Mucosa of rectum (tissue), 2 donors: ENCODE measurements around the gene HES1.

Source experiments
- H3K27ac ChIP-seq, 2 donors: one replicate each; pipeline ENCODE4 v1.7.0; 2013; ENCODE audit warnings: inconsistent platforms in 2 of 2, low read depth in 2 of 2, low read length in 2 of 2
- H3K27me3 ChIP-seq, 2 donors: one replicate each; pipeline ENCODE4 v1.7.0; 2013; ENCODE audit warnings: low read length in 2 of 2; ENCODE audit not compliant: control insufficient read depth in 2 of 2, insufficient read depth in 2 of 2
- H3K36me3 ChIP-seq, 2 donors: one replicate each; pipeline ENCODE4 v1.7.0; 2013; ENCODE audit warnings: low read length in 2 of 2; ENCODE audit not compliant: control insufficient read depth in 2 of 2, insufficient read depth in 2 of 2
- H3K4me1 ChIP-seq, 2 donors: one replicate each; pipeline ENCODE4 v1.7.0; 2013; ENCODE audit warnings: low read length in 2 of 2, mild to moderate bottlenecking in 1 of 2; ENCODE audit not compliant: control insufficient read depth in 2 of 2, insufficient read depth in 2 of 2
- H3K4me3 ChIP-seq, 2 donors: one replicate each; pipeline ENCODE4 v1.7.0; 2013; ENCODE audit warnings: low read length in 2 of 2
- H3K9ac ChIP-seq, 2 donors: one replicate each; pipeline ENCODE4 v1.7.0; 2013; ENCODE audit warnings: low read length in 2 of 2, low read depth in 1 of 2, mild to moderate bottlenecking in 1 of 2
- H3K9me3 ChIP-seq, 2 donors: one replicate each; pipeline ENCODE4 v1.7.0; 2013; ENCODE audit warnings: low read length in 2 of 2; ENCODE audit not compliant: control insufficient read depth in 2 of 2
- donor health status: healthy.
- donor health status: Normal muscosa, but diverticular disease.

HES1 gene

DNA sequence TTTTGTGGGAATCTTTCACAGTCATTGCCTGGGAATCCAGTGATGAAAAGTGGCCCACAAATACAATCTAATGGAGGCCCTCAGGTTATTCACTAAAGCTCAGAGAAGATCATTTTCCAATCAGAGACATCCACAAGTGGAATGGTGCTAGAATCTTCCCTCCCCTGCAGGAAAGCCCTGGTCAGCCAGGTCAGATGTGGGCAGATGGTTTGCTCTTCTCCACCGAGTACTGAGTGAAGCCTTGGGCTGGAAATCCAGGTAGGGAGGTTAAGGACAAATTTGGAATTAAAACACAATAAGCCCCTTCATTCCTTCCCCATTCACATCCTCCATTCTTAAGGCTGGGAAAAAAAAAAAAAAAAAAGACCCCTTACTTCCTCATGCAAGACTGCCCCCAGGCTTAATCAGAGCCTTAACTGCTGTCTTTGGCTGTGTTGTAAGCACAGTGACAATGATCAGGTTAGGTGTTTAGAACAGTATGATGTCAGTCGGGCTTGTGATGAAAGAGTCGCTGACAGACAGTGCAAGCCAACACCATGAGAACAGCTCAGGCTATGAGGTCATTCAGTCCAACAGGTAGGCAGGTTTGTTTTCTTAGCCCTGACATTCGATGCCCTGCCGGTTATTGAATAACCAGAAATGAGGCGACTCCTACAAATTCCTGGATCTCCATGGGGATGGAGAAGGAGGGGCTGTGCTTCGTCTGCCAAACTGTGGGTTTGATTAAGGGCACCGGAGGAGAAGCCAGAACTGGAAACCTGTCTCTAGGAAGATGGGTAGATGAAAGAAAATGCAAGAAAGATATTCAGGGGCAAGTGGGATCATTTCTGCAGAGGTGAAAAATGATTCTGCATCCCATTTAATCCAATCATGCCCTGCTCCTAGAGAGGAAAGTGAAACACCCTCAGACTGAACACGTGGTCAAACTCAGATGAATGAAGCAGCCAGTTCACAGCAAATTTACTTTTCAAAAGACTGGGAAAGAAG, 23.5 kb upstream of the HES1 start:
- no peaks in the 10 kb centered on the region for H3K9me3 ChIP-seq
- H3K27ac ChIP-seq = peak overlapping the region; percentile 63 to 67
- no peaks in the 10 kb centered on the region for H3K36me3 ChIP-seq
- no peaks in the 10 kb centered on the region for H3K27me3 ChIP-seq
- H3K9ac ChIP-seq = peak overlapping the region; percentile 24 to 27
- H3K4me1 ChIP-seq = peaks cover 14 to 20% of the 10 kb centered on the region in 2 donors
- peak overlapping the region in 1 of 2 donors; percentile 26 for H3K4me3 ChIP-seq

DNA sequence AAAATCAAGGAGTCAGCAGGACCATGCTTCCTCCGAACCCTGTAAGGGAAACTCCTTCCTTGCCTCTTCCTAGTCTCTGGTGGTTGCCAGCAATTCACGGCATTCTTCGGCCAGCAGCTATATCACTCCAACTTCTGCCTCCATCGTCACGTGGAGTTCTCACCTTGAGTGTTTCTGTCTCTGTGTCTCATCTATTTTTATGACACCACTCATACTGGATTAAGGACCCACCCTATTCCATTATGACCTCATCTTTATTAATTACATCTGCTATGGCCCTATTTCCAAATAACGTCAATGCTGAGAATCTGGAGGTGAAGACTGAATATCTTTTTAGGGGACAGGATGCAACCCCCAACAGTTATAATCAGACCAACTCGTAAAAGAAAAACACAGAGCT, 21.8 kb upstream of the HES1 start:
- Histone ChIP-seq H3K9ac (no peak overlapping the region), H3K27me3 (no peaks in the 10 kb centered on the region), H3K4me1 (peaks cover 16 to 20% of the 10 kb centered on the region in 2 donors)

DNA sequence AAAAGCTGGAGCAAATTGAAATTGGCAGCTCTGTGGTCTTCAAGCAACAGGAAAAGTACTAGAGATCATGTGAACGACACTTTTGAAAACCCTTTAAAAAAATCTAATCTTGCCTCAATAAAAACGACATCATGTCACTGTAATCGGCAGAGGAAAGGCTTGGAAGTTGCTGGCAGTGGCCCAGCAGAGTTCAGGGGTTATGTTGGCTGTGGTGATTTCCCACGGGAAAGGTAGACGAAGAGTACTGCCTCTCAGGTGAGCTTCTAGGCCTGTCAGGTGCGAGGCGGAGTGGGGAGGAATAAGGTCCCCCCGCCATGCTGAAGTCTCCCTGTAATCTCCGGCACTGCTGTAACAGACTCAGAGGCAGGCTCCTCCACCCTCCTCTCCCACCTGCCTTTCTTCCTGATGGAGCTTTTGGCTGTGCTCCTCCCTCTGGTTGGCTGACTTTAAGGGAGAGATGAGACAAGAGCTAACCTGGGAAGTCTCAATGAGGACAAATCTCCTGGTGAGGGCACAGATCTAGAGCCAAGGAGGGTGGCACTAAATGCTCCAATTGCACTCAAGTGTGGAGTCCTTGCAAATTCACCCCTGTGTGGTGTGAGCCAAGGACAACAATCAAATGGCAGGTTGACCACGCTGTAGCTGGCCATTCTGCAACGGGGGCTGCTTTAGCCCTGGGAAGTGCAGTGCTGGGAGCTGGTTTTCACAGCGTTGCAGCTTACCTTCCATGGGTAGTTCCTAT, 18.7 kb upstream of the HES1 start:
- H3K27ac ChIP-seq = peak overlapping the region; percentile 38 to 61

More for the DNA sequence above, 21.8 kb upstream of the HES1 start:
- H3K9me3 ChIP-seq = no peaks in the 10 kb centered on the region
- H3K36me3 ChIP-seq = no peaks in the 10 kb centered on the region
- no peak overlapping the region for H3K27ac ChIP-seq
- H3K4me3 ChIP-seq = no peak overlapping the region

DNA sequence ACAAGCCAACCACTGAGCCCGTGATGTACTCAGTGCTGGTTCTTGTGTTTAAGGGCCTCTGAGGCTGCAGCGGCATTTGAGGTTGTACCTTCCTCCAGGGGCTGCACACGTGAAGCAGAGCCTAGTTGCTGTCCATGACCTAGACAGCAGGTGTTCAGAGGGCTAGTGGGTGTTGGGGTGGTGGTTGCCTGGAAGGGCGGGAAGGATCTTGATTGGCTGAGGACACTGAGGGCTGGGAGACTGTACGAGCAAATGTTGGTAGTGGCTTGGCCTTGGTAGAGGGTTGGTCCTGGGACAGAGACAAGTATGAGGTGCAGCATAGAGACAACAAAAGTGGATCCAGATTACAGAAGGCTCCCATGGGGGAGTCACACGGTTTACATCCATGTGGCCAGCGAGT, 17.0 kb upstream of the HES1 start:
- Histone ChIP-seq H3K9ac (no peak overlapping the region), H3K9me3 (no peaks in the 10 kb centered on the region), H3K4me1 (peaks cover 19 to 22% of the 10 kb centered on the region in 2 donors), H3K27ac (no peak overlapping the region), H3K36me3 (no peaks in the 10 kb centered on the region), H3K27me3 (peaks cover 0 to 2% of the 10 kb centered on the region in 2 donors), H3K4me3 (no peak overlapping the region)

More for the DNA sequence above, 18.7 kb upstream of the HES1 start:
- Histone ChIP-seq H3K9ac (peak overlapping the region in 1 of 2 donors; percentile 32), H3K4me1 (peaks cover 13% of the 10 kb centered on the region in 2 donors), H3K9me3 (no peaks in the 10 kb centered on the region), H3K27me3 (peaks cover 0 to 2% of the 10 kb centered on the region in 2 donors), H3K4me3 (no peak overlapping the region), H3K36me3 (no peaks in the 10 kb centered on the region)

DNA sequence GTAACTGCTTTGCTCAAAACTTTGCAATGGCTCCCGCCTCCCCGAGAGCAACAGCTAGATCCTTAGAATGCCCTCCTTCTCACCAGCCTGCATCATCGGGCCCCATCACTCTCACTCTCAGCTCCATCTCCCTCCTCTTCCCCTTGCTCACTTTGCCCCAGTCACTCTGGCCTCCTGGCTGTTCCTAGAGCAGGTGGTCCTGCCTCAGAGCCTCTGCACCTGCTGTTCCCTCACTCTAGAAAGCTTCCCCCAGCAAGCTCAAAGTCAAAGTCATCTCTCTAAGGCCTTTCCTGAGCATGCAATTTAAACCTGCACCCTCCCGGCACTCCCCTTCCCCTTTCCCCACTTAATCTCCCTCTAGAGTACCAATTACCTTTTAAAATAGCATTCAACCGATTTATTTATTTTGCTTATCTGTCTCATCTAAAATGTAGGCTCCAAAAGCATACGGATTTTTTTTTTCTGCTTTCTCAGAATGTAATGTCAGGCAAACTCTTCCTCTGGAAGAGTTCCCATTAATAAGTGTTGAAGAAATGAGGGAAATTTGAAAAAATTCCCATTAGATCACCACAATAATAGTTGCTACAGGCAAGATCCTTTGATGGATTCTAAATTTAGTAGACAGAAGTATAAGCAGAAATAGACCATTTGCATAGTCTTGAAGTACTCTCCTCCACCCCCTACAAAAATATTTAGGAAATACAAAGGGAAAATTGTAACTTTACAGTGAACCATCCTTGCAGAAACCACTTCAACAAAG, 15.9 kb upstream of the HES1 start:
- Histone ChIP-seq H3K27me3 (peaks cover 0 to 2% of the 10 kb centered on the region in 2 donors), H3K9me3 (no peaks in the 10 kb centered on the region), H3K36me3 (no peaks in the 10 kb centered on the region), H3K4me3 (no peak overlapping the region), H3K27ac (no peak overlapping the region), H3K9ac (no peak overlapping the region), H3K4me1 (peaks cover 27 to 28% of the 10 kb centered on the region in 2 donors)

DNA sequence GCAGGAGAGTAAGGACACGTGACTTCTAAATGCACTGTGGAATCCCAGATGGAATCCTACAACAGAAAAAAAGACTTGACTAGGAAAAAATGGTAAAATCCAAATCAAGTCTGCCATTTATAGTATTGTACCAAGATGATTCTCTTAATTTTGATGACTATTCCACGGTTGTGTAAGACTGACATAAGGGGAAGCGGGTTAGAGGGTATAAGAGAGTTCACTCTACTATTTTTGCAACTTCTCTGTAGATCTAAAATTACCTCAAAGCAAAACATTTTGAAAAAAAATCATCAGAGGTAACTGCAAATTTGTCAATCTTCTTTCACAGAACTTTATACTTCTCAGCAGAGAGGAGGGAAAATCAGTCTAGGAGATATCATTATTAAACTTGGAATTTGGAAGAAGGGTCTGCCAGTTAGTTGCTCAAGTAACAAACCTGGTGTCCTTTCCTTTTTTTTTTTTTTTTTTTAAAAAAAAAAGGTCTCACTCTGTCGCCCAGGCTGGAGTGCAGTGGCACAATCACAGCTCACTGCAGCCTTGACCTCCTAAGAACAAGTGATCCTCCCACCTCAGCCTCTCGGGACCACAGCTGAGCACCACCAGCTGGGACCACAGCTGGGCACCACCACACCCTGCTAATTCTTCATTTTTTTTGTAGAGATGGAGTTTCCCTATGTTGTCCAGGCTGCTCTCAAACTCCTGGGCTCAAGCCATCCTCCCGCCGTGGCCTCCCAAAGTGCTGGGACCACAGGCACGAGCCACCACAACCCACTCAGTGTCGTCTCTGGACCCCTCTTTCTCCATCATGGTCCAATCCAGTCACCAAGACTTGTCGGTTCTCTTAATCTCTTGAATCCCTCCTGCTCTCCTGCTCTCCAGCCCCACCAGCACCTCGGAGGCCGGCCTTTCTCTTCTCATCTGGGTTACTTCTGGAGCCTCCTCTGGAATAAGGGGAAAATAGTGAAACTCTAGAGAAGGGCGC, 14.9 kb upstream of the HES1 start:
- Histone ChIP-seq H3K27me3 (peaks cover 0 to 2% of the 10 kb centered on the region in 2 donors), H3K36me3 (no peaks in the 10 kb centered on the region), H3K9me3 (no peaks in the 10 kb centered on the region), H3K9ac (no peak overlapping the region), H3K4me1 (peaks cover 25 to 31% of the 10 kb centered on the region in 2 donors), H3K27ac (no peak overlapping the region), H3K4me3 (no peak overlapping the region)

DNA sequence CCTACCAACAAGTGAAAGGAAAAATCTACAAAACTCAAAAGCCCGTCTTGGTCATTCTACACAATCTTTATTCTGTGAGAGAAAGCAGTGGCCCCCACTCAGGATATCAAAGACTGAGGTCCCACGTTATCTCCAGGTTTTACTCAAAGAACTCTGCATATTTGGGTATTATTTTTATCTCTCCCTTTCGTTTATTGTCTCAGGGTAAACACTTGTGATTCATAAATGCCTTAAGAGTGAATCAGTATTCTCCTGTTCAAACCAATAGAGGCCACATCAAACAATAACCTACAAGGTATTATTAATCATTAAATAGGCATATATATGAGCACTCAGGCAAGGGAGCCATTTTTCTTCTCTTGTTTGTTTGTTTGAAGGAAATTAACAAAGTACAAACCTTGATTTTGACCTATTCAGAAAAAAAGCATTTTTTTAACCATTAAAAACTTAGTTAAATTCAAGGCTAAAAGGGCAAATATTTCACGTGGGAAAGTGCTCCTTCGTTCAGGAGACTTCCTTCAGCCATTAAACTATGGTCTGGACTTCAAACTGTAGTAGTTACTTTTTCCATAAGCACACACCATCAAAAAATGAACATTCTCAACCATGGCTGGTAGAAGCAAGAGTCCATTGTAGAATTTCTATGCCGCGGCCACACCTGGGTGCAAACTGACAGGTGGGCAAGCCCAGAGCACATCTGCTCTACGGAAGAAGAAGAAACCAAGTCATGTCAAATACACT, 13.9 kb upstream of the HES1 start:
- no peaks in the 10 kb centered on the region for H3K9me3 ChIP-seq
- H3K4me1 ChIP-seq = peaks cover 25 to 27% of the 10 kb centered on the region in 2 donors
- H3K27me3 ChIP-seq = peaks cover 0 to 2% of the 10 kb centered on the region in 2 donors
- no peak overlapping the region for H3K4me3 ChIP-seq
- no peaks in the 10 kb centered on the region for H3K36me3 ChIP-seq
- H3K27ac ChIP-seq = peak overlapping the region in 1 of 2 donors; percentile 23
- H3K9ac ChIP-seq = no peak overlapping the region

DNA sequence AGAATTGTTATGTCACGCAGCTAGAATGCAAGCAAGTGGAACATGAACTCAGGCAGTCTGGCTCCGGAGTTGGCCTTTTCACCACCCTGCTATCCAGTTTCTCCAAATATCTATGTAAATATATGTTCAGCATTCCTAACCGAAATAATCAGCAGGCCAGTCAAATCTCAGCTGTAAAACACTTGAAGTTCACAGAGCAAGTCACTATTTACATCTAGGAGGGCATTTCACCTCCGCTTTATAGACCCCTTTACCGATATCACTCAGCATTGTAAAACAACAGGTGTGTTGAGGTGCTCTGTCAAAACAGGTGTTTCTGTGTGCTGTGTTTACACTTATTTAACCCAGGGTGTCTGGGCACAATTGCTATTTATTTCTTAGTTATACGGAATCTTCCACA, 12.2 kb upstream of the HES1 start:
- Histone ChIP-seq H3K9me3 (no peaks in the 10 kb centered on the region), H3K27me3 (peaks cover 0 to 2% of the 10 kb centered on the region in 2 donors), H3K36me3 (no peaks in the 10 kb centered on the region), H3K4me3 (peak overlapping the region in 1 of 2 donors; percentile 3), H3K27ac (peak overlapping the region; percentile 42 to 62), H3K4me1 (peaks cover 19 to 24% of the 10 kb centered on the region in 2 donors), H3K9ac (no peak overlapping the region)
